HCT116 (cell line): ENCODE data around the gene FREM3. TPM values are rescaled to one million over a fixed set of nuclear protein-coding genes. Genes with fewer than 3 reads are reported as not detected.

Experiments
- ATAC-seq: fragments of 200-7000 bp; cut with Tn5 transposase; 2 replicates; pipeline ENCODE4 v1.9.1; 2020; ENCODE audit warnings: mild to moderate bottlenecking, moderate library complexity
- BruUV-seq: library from RNA; stranded (reverse); fragments of 400-500 nt; replicated peaks from 2 replicates; lab custom pipeline; 2021; lab: Mats Ljungman, UMichigan
- CTCF ChIA-PET: fragments of 300-600 bp; sonication (Branson Sonifier 250); formaldehyde crosslinking; loops from one replicate; lab custom pipeline; 2021; ENCODE audit warnings: antibody characterized with exemption; lab: Charles Lee
- POLR2A ChIA-PET: fragments of 300-600, 350-600 bp; sonication (Branson Sonifier 250); formaldehyde crosslinking; loops from one replicate; lab custom pipeline; 2021; ENCODE audit warnings: antibody characterized with exemption; lab: Charles Lee
- RAD21 ChIA-PET, 2 experiments: fragments of 300-600 bp; sonication (Branson Sonifier 250); formaldehyde crosslinking; loops; one replicate each; lab custom pipeline; 2023; ENCODE audit warnings: low total read pairs in 2 of 2; ENCODE audit not compliant: uncharacterized antibody in 2 of 2, unreplicated experiment in 2 of 2, low non-redundant PET in 1 of 2; lab: Charles Lee
- DNase-seq: peaks from one replicate; pipeline ENCODE4 v3.0.0-alpha.2; 2010; ENCODE audit warnings: low read depth, low spot score
- H2AFZ ChIP-seq: fragments of 200-600 bp; shearing (Covaris generic), sonication (generic); 2 replicates; pipeline ENCODE4 v1.6.1; 2017; ENCODE audit warnings: low read depth, mixed run types, mixed read lengths, antibody characterized with exemption, low read length; ENCODE audit not compliant: poor library complexity, severe bottlenecking
- H3K27ac ChIP-seq: 2 replicates; pipeline ENCODE4 v1.5.1; 2012; ENCODE audit warnings: low read depth, low read length
- H3K27me3 ChIP-seq: fragments of 200-600 bp; sonication (generic); 2 replicates; pipeline ENCODE4 v1.6.1; 2016; ENCODE audit warnings: mixed run types, low read length, mixed read lengths; ENCODE audit not compliant: insufficient read depth
- H3K36me3 ChIP-seq, 2 experiments: fragments of 200-500 bp in 1 of 2; fragments of 200-600 bp in 1 of 2; sonication (Bioruptor generic) in 1 of 2; sonication (generic) in 1 of 2; 2 replicates each; pipeline versions ENCODE4 v1.5.1 to v1.6.1; 2014 to 2016; ENCODE audit warnings: low read length in 2 of 2, inconsistent platforms in 1 of 2, mixed read lengths in 1 of 2, mixed run types in 1 of 2; ENCODE audit not compliant: insufficient read depth in 2 of 2, control insufficient read depth in 1 of 2
- H3K4me1 ChIP-seq, 2 experiments: fragments of 200-600 bp in 1 of 2; sonication (generic) in 1 of 2; 2 replicates each; pipeline versions ENCODE4 v1.5.1 to v1.6.1; 2012 to 2017; ENCODE audit warnings: low read length in 2 of 2, inconsistent platforms in 1 of 2, mild to moderate bottlenecking in 1 of 2, mixed read lengths in 1 of 2, mixed run types in 1 of 2, moderate library complexity in 1 of 2; ENCODE audit not compliant: insufficient read depth in 2 of 2, control insufficient read depth in 1 of 2
- H3K4me2 ChIP-seq: fragments of 200-600 bp; sonication (generic); 2 replicates; pipeline ENCODE4 v1.6.1; 2017; ENCODE audit warnings: mixed run types, low read length, mixed read lengths
- H3K4me3 ChIP-seq, 2 experiments: fragments of 200-600 bp in 1 of 2; sonication (generic) in 1 of 2; replicated peaks in 1 of 2; 2 replicates each; pipeline ENCODE4 v1.5.1; 2011 to 2016; ENCODE audit warnings: low read length in 2 of 2, control low read depth in 1 of 2, low read depth in 1 of 2, mild to moderate bottlenecking in 1 of 2, mixed read lengths in 1 of 2, mixed run types in 1 of 2
- H3K79me2 ChIP-seq: fragments of 200-600 bp; sonication (generic); 2 replicates; pipeline ENCODE4 v1.6.1; 2017; ENCODE audit warnings: mild to moderate bottlenecking, mixed run types, low read length, moderate library complexity, mixed read lengths; ENCODE audit not compliant: insufficient read depth
- H3K9ac ChIP-seq: fragments of 200-600 bp; sonication (generic); 2 replicates; pipeline ENCODE4 v1.6.1; 2016; ENCODE audit warnings: low read length, mixed read lengths
- H3K9me2 ChIP-seq: fragments of 200-600 bp; sonication (generic), shearing (Covaris generic); 2 replicates; pipeline ENCODE4 v1.6.1; 2017; ENCODE audit warnings: mixed run types, mild to moderate bottlenecking, moderate library complexity; ENCODE audit not compliant: insufficient read depth
- H3K9me3 ChIP-seq, 2 experiments: fragments of 200-500 bp in 1 of 2; fragments of 200-600 bp in 1 of 2; sonication (Bioruptor generic) in 1 of 2; sonication (generic) in 1 of 2; 2 replicates each; pipeline ENCODE4 v1.6.1; 2014 to 2017; ENCODE audit warnings: low read length in 2 of 2, mixed read lengths in 2 of 2, inconsistent platforms in 1 of 2, low read depth in 1 of 2, mild to moderate bottlenecking in 1 of 2, mixed run types in 1 of 2, moderate library complexity in 1 of 2; ENCODE audit not compliant: control insufficient read depth in 1 of 2, insufficient read depth in 1 of 2
- H4K20me1 ChIP-seq: fragments of 200-600 bp; sonication (generic), shearing (Covaris generic); 2 replicates; pipeline ENCODE4 v1.6.1; 2017; ENCODE audit warnings: mixed run types, mild to moderate bottlenecking, moderate library complexity; ENCODE audit not compliant: insufficient read depth
- CBX3 ChIP-seq: IDR thresholded peaks from 2 replicates; pipeline ENCODE4 v1.6.1; 2012; ENCODE audit warnings: low read depth
- EGR1 ChIP-seq: IDR thresholded peaks from 2 replicates; pipeline ENCODE4 v1.6.1; 2012; ENCODE audit warnings: low read depth
- EZH2 ChIP-seq: fragments of 200-600 bp; sonication (generic); IDR thresholded peaks from 2 replicates; pipeline ENCODE4 v1.6.1; 2017; ENCODE audit warnings: antibody characterized with exemption, mixed run types
- EZH2phosphoT487 ChIP-seq: fragments of 200-600 bp; IDR thresholded peaks from 2 replicates; pipeline ENCODE4 v1.6.1; 2018; ENCODE audit warnings: antibody characterized with exemption, borderline replicate concordance
- FOSL1 ChIP-seq: IDR thresholded peaks from 2 replicates; pipeline ENCODE4 v1.6.1; 2012; ENCODE audit warnings: low read depth
- JUND ChIP-seq: IDR thresholded peaks from 2 replicates; pipeline ENCODE4 v1.6.1; 2012
- POLR2A ChIP-seq: IDR thresholded peaks from 2 replicates; pipeline ENCODE4 v1.7.0; 2011; ENCODE audit warnings: borderline replicate concordance; ENCODE audit not compliant: insufficient read depth, insufficient read length; ENCODE audit errors: extremely low read depth
- POLR2AphosphoS5 ChIP-seq: IDR thresholded peaks from 2 replicates; pipeline ENCODE4 v1.6.1; 2011; ENCODE audit warnings: mild to moderate bottlenecking, low read depth, low read length, moderate library complexity
- RAD21 ChIP-seq: IDR thresholded peaks from 2 replicates; pipeline ENCODE4 v1.6.1; 2012; ENCODE audit warnings: low read depth, mild to moderate bottlenecking
- SIN3A ChIP-seq: IDR thresholded peaks from 2 replicates; pipeline ENCODE4 v1.6.1; 2012; ENCODE audit warnings: low read depth
- SP1 ChIP-seq: IDR thresholded peaks from 2 replicates; pipeline ENCODE4 v1.6.1; 2012; ENCODE audit warnings: low read depth
- YY1 ChIP-seq: IDR thresholded peaks from 2 replicates; pipeline ENCODE4 v1.6.1; 2011; ENCODE audit warnings: low read length, low read depth, moderate library complexity, mild to moderate bottlenecking; ENCODE audit not compliant: insufficient replicate concordance; ENCODE audit errors: extremely low read depth
- ZFX ChIP-seq: fragments of 450-650 bp; IDR thresholded peaks from 2 replicates; pipeline ENCODE4 v1.6.1; 2017
- ZNF274 ChIP-seq: fragments of 200-500 bp; sonication (Bioruptor generic); IDR thresholded peaks from 2 replicates; pipeline ENCODE4 v1.6.1; 2014; ENCODE audit warnings: mild to moderate bottlenecking, low read depth, low read length, inconsistent platforms
- intact Hi-C: fragments of 100-400 bp; cut with micrococcal nuclease; formaldehyde crosslinking; loops from 2 replicates; pipeline ENCODE4 v1.10.0; 2022
- total RNA-seq: library from RNA; stranded (reverse); gene quantifications from one replicate; pipeline ENCODE4 v1.2.1, GENCODE V29; 2021; ENCODE audit not compliant: unreplicated experiment
- TF ChIP-seq, protein P1 (sequence below): IDR thresholded peaks from 2 replicates; pipeline ENCODE4 v1.6.1; 2012; ENCODE audit warnings: low read depth
- TF ChIP-seq, protein P2 (sequence below): IDR thresholded peaks from 2 replicates; pipeline ENCODE4 v1.6.1; 2012

Gene FREM3
- total RNA-seq, 1 experiment from 2014 or later: not detected

DNA sequence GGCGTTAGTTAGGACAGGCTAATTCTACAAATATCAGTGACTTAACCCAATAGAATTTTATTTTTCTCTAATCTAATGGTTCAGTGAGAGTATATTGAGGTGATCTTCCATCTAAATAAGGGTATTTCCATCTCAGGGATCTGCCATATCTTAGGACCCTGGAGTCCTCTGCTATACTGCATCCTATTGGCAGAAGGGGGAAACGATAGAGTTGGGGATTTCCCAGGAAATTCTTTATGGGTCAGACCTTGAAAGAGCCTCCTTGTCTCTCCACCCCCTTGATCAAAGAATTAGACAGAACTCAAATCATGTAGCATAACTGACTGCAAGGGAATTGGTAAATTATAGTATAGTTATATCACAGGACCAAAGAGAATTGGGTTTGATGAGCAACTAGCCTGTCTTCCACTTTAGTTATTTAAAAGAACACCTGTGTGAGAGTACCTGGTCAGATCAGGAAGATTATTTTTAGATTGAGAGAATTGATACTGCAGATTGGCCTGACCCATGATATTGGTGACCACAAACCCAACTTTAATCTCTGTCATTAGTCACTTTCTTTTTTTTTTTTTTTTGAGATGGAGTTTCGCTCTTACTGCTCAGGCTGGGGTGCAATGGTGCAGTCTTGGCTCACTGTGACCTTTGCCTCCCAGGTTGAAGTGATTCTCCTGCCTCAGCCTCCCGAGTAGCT is 161.4 kb downstream of the FREM3 start:
- RAD21 ChIA-PET: no interaction called here
- Histone ChIP-seq H2AFZ (no peak overlapping the region), H3K27ac (no peak overlapping the region), H3K9me2 (no peaks in the 10 kb centered on the region), H3K4me3 (no peak overlapping the region), H3K36me3 (peaks cover 58 to 66% of the 10 kb centered on the region in 2 experiments), H3K4me1 (no peaks in the 10 kb centered on the region), H3K9me3 (no peaks in the 10 kb centered on the region), H3K79me2 (peaks cover 19% of the 10 kb centered on the region; the same call in 1 of the 2 replicates), H3K4me2 (no peak overlapping the region), H4K20me1 (no peaks in the 10 kb centered on the region), H3K9ac (no peak overlapping the region), H3K27me3 (no peaks in the 10 kb centered on the region)
- POLR2A ChIA-PET: no interaction called here
- no TSS peak for BruUV-seq
- ATAC-seq: no peak
- CTCF ChIA-PET: no interaction called here
- no peak for DNase-seq
- intact Hi-C loops: no loop called here
- TF ChIP-seq YY1 (no peak), ZFX (no peak), CBX3 (no peak), POLR2AphosphoS5 (no peak), JUND (no peak), EZH2phosphoT487 (no peak), EGR1 (no peak), FOSL1 (no peak), EZH2 (no peak), RAD21 (no peak), POLR2A (no peak), SP1 (no peak), SIN3A (no peak), ZNF274 (no peak)
- TF ChIP-seq, protein P1, sequence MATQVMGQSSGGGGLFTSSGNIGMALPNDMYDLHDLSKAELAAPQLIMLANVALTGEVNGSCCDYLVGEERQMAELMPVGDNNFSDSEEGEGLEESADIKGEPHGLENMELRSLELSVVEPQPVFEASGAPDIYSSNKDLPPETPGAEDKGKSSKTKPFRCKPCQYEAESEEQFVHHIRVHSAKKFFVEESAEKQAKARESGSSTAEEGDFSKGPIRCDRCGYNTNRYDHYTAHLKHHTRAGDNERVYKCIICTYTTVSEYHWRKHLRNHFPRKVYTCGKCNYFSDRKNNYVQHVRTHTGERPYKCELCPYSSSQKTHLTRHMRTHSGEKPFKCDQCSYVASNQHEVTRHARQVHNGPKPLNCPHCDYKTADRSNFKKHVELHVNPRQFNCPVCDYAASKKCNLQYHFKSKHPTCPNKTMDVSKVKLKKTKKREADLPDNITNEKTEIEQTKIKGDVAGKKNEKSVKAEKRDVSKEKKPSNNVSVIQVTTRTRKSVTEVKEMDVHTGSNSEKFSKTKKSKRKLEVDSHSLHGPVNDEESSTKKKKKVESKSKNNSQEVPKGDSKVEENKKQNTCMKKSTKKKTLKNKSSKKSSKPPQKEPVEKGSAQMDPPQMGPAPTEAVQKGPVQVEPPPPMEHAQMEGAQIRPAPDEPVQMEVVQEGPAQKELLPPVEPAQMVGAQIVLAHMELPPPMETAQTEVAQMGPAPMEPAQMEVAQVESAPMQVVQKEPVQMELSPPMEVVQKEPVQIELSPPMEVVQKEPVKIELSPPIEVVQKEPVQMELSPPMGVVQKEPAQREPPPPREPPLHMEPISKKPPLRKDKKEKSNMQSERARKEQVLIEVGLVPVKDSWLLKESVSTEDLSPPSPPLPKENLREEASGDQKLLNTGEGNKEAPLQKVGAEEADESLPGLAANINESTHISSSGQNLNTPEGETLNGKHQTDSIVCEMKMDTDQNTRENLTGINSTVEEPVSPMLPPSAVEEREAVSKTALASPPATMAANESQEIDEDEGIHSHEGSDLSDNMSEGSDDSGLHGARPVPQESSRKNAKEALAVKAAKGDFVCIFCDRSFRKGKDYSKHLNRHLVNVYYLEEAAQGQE: no peak
- TF ChIP-seq, protein P2, sequence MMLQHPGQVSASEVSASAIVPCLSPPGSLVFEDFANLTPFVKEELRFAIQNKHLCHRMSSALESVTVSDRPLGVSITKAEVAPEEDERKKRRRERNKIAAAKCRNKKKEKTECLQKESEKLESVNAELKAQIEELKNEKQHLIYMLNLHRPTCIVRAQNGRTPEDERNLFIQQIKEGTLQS: no peak
